ENCODE measurements around the gene SNX1.
"Not testable (repeated sequence)": the region's sequence is repeated elsewhere in the genome, so short reads cannot be mapped to it uniquely, and the experiment has no call there.

SNX1 gene

GRCh38 chr15:64117759-64118487, 22.1 kb downstream of the SNX1 start:
- DNase-seq = no peak

DNA sequence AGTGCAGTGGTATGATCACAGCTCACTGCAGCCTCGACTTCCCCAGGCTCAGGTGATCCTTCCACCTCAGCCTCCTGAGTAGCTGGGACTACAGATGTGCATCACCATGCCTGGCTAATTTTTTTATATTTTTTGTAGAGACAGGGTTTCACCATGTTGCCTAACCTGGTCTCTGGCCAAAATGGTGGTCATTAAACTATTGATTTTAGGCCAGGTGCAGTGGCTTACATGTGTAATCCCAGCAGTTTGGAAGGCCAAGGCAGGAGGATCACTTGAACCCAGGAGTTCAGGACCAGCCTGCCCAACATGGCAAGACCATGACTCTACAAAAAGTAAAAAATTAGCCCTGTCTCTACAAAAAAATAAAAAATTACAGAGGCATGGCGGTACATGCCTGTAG, 24.5 kb downstream of the SNX1 start:
- DNase-seq = not testable (repeated sequence)

GRCh38 chr15:64121614-64122013, 25.8 kb downstream of the SNX1 start:
- DNase-seq = no peak

- DNase-seq = no peak
These were observed 26.7 kb downstream of the SNX1 start for GRCh38 chr15:64122444-64122843.

DNA sequence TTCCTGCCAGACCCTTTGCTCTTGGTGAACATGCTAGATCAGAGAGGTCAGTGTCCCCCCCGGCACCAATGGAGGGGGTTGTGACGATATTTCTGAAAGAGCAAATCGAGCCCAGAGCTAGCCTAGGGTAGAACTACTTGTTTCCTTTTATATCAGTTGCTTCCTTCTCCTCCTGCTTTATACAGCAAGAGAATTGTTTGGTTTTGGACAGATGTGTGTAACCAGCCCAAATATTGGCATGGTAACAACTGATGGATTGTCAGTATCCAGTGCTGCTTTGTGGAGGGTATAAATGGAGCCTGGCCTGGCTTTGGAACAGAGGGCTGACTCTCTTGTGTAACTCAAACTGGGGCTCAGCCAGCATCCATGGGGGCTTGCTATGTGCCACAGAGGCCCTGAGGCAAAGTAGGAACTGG, 27.2 kb downstream of the SNX1 start:
- DNase-seq = no peak

DNA sequence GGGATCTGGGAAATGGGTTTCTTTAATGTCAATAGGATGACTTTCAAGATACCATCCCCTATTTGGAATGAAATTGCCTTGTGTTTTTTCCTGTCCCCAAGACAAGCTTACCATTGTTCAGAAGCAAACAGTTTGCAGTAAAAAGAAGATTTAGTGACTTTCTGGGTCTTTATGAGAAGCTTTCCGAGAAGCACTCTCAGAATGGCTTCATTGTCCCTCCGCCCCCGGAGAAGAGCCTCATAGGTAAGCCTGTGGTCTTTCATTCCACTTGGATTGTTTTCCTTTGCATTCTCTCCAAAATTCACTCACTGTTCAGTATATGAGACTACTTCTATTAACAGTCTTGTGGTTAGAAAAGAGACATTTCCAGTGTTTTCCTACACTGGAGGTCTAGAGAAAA, 30.2 kb downstream of the SNX1 start:
- no peak for DNase-seq

DNA sequence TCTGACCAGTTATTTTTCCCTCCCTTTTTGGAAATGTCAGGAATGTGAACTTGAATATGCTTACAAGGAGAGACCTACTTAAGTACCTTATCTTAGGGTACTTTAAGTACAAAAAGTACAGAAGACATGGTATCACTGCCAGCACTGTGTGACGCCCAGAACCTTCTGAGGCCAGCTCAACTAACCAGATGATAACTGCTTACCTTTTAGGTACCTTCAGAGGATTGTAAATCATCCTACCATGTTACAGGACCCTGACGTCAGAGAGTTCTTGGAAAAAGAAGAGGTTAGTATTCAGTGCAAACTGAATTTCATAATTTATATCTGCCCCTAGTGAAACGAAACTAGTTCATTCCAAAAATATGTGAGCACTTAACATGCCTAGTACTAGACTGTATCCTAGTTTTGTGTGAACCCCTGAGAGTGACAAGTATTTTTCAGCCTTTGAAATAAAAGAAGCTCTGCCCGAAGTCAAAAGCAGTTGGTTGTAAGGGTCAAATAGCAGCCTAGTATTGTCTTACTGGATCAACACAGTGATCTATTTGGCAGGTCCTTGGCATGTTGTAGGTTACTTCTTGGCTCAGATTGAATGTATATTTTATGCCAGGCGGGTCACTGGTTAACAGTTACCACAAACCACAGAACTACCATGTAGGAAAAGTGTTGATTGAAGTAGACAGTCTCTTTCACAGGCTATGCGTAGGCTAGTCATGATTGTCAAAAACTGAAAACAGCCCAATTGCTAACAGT, 31.9 kb downstream of the SNX1 start:
- DNase-seq = no peak

- DNase-seq = no peak
These were observed 34.4 kb downstream of the SNX1 start for GRCh38 chr15:64130159-64130558.

GRCh38 chr15:64131547-64131946, 35.8 kb downstream of the SNX1 start:
- DNase-seq = no peak

- no peak for DNase-seq
These were observed 36.4 kb downstream of the SNX1 start for GRCh38 chr15:64132217-64132616.

DNA sequence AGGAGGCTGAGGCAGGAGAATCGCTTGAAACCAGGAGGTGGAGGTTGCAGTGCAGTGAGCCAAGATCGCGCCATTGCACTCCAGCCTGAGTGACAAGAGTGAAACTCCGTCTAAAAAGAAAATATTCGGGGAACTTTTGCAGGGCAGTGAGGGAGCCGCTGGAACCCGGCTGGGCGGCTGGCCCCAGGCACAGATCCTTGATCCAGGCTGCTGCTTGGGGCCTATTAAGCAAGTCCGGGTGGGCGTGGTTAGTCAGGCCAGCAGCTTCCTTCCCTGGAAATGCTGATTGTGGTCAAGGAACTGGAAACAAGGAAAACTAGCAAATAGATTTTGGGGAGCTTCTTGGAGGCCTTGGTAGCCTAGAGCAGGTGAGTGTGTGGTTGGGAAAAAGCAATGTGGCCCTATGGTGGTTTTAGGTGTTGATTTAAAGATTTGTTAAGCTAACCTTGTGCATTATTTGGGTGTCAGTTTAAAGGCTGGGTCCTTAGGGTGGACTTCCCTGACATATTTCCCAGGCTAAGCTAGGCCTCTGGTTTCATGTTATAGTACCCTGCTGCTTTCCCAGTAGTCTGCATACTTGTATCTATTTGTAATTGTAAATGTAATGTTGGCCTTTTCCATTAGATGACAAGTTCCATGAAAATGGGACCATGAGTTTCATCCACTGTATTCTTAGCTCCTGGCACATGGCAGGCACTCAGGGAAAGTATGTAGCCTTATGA, 38.0 kb downstream of the SNX1 start:
- DNase-seq = no peak

DNA sequence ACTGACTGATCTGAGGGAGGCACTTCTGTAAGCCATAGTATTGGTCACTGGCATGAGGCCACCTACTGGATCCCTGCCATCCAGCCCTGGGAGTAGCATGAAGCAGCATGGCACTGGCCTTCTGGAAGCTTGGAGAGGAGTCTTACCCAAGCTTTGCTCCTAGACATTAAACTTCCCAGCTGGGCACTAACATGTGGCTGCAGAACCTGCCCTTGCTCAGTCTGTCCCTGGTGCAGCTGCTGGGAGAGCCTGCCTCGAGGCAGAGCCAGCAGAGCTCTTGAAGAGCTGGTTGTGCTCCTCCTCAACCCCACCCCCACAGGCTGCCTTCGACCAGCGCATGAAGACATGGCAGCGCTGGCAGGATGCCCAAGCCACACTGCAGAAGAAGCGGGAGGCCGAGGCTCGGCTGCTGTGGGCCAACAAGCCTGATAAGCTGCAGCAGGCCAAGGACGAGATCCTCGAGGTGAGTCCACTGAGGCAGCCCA, 38.6 kb downstream of the SNX1 start:
- no peak for DNase-seq

DNA sequence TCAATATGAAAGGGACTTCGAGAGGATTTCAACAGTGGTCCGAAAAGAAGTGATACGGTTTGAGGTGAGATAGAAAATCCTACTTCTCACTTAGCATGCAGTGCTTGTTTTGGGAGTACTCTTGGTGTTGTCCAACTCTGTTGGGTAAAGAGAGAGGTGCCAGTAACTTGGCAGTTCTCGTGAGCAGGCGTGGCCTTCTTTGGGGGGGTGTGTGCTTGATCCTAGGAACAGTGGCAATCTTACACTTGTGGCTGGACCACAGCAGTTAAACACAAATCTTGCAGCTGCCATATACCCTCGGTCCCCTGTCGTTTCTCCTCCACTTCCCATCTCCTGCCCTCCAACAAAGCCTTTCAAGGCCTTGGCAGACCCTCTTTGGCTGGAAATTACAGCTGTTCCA, 40.6 kb downstream of the SNX1 start:
- no peak for DNase-seq

DNA sequence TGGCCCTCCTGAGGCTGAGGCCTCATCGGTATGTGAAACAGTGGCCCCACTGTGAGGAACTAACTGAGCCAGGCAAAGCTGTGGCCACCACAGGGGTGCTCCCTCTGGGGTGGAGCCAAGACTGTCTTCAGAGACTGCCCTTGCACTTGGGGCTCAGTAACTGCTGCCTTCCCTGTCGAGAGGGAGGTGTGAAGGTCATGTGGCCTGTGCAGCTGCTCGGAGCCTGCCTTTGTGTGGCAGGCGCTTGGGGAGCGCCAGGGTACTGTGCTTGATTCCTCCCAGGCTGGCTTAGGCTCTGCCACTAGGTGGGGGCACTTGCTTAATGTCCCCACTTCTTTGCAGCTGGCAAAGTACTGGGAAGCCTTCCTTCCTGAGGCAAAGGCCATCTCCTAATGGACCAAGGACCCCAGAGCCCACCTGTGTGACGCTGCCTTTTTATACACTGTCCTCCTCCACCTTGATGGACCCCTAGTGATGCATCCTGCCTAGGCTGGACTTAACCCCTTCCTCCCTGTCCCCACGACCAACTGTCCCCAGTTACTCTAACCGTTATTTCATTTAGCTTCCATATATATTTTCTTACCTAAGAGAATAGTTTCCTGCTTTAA, 41.5 kb downstream of the SNX1 start:
- DNase-seq = no peak

DNA sequence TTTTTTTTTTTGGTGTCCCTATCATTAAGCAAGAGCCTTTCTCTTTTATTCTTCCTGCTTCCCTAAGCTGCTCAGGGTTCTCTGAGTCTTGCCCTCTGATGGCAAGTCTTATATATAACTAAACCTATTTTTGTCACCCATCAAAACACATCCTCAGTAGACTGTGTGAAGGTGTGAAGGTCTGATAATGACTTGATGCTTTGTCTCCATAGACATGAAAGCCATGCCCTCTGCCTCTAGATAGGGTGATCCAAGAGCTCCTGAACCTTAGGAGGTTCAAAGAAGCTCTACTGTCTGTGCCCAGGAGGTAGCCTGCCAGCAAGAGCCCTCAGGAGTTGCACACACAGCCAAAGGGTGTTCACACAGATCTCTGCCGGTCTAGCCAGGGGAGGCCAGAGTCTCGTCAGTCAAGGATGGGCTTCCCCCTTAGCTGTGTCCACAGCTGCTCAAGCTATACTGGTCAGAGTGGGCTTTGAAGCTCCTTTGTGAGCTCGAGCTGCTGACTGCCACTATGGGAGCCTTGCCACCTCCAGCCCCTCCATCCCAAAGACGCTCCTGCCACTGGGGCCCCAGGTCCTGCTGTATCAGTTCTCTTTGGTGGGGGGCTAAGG, 42.7 kb downstream of the SNX1 start:
- no peak for DNase-seq

- no peak for DNase-seq
These were observed 46.2 kb downstream of the SNX1 start for GRCh38 chr15:64141798-64142512.

GRCh38 chr15:64143276-64143675, 47.5 kb downstream of the SNX1 start:
- no peak for DNase-seq

- DNase-seq = no peak
These were observed 48.4 kb downstream of the SNX1 start for GRCh38 chr15:64144192-64144564.

GRCh38 chr15:64144565-64145281, 48.9 kb downstream of the SNX1 start:
- DNase-seq = no peak

DNA sequence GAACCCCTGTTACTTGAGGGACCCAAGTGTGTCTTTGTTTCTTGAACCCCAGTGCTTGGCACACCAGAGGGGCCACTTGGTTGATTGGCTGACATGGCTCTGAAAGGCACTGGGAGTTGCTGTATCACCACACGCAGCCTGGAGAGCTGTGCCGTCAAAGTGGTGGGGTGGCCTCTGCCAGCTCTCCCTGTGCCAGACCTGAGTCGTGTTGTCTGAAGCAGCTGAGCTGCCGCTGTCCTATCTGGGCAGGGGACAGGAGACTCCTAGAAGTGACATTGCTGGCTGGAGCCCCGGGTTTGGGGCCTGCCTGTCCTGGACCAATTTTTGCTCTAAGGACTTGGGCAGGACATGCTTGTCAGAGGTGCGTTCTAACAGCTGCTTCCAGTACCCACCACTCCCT, 50.3 kb downstream of the SNX1 start:
- no peak for DNase-seq

- DNase-seq = no peak
These were observed 50.7 kb downstream of the SNX1 start for GRCh38 chr15:64146520-64146884.
